ENCODE measurements around the gene GATAD2A.

- TF ChIP-seq MCM3 (IDR thresholded peaks at IDR 0.05) (no peak), BRF1 (IDR thresholded peaks at IDR 0.05; ENCODE audit: borderline replicate concordance, extremely low read depth, insufficient read length) (no peak), SP1 (CRISPR knock-in tag; IDR thresholded peaks at IDR 0.05) (no peak)
These were observed 53.6 kb downstream of the GATAD2A start for GRCh38 chr19:19459073-19459472.
